GM18870 (cell line): ENCODE measurements around the gene DOK4.
A peak's percentile ranks its signal among the peaks of the same experiment; 100 is the strongest.

Source experiments
- ATAC-seq: cut with Tn5 transposase; IDR thresholded peaks from one replicate; pipeline ENCODE4 v1.9.1; 2021; ENCODE audit warnings: moderate library complexity; ENCODE audit not compliant: unreplicated experiment

Gene DOK4

GRCh38 chr16:57478396-57479204 is 7.7 kb downstream of the DOK4 start:
- ATAC-seq = no peak

DNA sequence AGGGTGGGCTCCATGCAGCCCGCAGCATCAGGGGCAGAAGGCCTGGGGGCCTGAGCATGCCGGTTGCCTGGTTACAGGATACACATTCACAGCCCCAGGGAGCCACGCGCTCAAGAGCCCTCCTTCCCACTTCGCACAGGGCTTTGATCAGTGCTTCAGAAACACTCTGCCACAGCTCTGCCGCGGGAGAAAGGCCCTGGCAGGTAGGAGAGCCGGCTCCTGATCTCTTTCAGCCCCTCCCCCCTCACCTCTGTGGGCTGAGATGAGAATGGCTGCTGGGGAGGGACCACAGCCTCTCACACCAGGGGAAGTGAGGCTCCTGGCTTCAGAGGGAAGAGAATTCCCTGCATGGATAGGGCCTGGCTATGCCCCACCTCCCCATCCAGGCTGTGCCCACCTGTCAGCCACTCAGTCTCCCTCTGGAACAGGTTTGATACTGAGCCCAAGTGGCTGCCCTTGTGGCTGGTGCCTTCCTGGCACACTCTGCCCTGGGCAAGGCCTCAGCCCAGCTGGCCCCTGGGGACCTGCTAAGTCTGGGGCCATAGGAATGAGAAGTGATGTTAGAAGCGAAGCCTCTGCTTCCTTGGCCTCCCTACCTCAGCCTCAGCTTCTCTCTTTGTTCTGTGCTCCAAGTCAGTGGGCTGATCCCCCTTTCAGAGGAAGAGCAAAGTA is 8.6 kb downstream of the DOK4 start:
- no peak for ATAC-seq

- no peak for ATAC-seq
Measured at GRCh38 chr16:57476546-57477410, 9.5 kb downstream of the DOK4 start.

DNA sequence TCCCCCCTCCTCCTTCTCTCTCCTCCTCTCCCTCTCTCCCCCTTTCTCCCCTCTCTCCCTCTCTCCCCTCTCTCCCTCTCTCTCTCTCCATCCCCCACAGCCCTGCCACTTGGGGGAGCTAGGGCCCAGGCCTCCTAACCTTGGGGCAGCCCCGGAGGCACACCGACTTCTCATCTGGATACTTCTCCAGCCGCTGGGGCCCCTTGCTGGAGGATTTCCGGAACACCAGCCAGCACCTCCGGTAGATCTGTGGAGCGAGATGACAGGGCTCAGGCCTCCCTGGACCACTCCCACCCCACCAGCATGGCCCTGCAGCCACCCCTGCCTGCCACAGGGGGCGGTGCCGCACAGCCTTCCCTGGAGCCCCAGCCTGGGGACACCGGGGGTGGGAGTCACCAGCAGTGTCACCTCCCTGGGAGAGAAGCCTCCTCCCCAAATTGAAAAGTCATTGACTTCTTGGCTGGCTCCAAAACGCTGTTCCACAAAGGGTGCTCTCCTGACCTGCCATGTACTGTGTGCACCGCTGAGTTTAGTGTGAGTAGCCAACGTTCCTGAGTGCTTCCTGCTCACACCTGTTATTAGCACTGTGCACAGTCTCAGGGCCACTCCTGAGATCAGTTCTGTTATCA is 10.5 kb downstream of the DOK4 start:
- peak; percentile 73 for ATAC-seq

DNA sequence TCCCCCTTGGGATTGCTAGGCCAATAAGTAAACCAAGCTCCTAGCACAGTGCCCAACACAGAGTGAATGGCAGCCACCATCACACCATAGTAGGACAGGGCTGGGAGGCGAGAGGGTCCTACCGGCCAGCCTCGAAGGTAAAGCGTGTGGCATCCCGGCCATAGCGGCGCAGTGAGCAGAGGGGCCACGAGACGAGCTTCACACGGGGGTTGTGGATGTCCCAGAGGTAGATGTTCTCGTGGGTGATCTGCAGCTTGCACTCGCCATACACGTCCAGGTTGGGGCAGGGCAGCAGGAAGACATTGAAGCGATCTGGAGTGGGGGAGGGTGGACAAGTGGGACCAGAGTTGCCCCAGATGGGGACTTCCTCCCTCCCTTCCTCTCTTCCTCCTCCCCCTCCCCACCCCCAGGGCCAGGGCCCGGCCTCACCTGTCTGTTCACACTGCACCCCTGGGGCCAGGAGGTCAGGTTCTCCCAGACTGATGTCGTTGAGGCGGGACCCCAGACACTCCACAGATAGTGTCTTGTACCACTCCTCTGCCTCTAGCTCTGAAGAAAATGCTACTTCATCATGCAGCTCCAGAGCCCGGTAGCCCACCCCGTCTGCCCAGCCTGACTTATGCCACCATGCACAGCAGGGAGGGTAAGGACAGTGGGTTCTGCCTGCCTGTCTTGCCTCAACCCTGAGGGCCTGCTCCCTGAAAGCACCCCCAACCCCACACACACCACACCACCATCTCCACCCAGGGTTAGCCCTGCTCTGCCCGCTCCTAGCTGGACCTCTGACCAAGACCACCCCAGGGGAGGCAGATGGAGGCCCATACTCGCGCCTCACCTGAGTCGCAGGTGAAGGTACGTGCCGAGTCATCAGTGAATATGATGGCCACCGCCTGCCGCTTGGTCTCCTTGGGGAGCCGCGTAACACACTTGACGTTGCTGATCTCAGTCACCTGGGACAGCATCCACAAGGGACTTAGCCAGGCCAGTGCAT is 11.3 kb downstream of the DOK4 start:
- ATAC-seq = no peak

- ATAC-seq = no peak
Measured at GRCh38 chr16:57473906-57474305, 12.4 kb downstream of the DOK4 start.

DNA sequence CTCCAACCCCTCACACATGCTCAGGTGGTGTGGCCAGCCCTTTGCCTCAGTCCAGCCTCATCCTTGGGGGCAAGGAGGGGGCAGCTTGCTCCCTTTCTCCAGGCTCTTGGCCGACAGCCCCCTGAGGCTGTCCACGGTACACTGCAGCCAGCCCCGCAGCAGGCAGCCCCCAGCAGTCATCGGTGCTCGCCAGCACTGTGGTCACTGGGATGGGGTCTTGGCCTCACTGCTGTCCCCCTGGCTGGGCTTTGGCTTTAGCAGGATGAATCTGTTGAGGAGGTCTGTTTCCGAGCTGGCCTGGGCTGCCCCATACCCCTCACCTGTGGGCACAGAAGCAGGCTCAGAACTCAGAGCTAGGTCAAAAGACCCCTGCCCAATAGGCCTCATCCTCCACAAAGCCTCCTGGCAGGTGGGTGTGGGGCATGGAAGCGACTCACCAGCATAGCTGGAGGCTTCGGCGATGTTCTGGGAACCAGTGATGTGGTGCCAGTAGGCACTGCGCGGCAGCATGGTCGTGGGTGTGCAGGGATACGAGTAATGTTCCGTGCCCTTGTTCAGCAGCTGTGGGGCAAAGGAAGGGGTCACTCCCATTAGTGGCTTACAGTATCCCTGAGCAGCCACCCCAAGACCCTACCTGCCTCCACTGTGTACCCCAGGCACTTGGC is 13.0 kb downstream of the DOK4 start:
- no peak for ATAC-seq

- ATAC-seq = no peak
Measured at GRCh38 chr16:57472665-57473060, 13.6 kb downstream of the DOK4 start.

GRCh38 chr16:57471852-57472664 is 14.2 kb downstream of the DOK4 start:
- no peak for ATAC-seq

DNA sequence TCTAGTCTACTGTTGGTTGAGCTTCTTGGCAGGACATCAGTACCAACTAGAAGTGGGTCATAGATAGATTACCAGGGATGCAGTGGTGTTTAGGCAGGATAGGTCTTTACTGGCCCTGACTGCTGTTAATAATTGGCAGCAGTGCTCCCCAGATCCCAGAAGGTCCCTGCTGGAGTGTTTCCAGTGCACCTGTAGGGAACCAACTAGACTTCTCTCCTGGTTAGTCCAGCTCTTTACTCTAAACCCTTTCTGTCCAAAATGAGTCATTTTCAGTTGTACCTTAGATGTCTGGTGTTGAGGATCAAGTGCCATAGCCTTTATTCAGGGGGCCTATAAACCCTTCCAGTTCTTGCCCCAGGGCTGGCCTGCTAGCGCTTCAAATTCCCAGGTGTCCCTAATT is 15.1 kb downstream of the DOK4 start:
- no peak for ATAC-seq

GRCh38 chr16:57470711-57471110 is 15.6 kb downstream of the DOK4 start:
- no peak for ATAC-seq

DNA sequence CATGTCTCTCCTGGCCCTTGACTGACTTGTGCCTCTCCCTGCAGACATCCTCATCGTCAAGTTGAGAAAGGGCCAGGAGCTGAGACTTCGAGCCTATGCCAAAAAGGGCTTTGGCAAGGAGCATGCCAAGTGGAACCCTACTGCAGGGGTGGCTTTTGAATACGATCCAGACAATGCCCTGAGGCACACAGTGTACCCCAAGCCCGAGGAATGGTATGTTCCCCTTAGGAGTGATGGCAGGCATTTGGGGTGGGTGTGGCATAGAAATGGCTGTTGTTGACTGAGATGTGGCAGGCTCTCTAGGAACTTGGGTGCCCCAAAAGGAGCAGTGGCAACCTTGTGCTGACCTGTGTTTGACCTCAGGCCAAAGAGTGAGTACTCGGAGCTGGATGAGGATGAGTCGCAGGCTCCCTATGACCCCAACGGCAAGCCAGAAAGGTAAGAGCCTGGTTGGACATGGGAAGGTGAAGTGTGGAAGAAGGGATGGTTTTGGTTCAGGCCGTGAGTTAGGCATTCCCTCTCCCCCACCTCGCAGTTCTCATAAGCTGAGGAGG is 16.3 kb downstream of the DOK4 start:
- no peak for ATAC-seq

DNA sequence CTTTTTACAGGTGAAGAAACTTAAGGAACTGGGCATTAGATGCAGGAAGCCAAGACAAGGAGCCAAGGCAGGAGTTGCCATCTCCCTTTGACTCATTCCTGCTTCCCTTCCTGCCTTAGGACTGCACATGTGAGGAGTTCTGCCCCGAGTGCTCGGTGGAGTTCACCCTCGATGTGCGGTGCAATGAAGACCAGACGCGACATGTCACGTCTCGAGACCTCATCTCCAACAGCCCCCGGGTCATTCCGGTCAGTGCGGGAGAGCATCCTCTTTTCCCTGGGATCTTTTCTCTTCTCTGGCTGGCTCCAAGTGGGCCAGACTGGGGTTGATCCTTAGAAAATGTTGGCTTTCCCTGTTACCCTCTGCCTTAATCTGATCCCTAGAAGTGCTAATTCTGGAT is 17.2 kb downstream of the DOK4 start:
- no peak for ATAC-seq

DNA sequence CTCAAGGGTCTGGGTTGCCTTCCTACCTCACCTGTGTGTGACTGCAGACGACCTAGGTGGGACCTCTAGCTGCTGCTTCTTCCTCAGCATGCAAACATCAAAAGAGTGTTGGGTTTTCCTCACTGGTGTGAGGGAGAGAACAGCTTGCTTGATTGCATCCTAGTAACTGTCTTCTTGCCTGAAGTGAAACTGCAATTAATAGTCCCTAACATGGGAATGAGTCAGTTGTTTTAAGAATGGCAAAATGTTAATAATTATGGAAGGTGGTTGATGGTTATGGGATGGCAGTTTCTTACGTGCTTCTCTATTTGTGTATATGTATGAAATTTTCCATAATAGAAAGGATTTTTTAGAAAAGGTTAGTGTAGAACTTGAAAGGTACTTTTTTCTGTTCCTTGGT is 17.9 kb downstream of the DOK4 start:
- ATAC-seq = no peak

DNA sequence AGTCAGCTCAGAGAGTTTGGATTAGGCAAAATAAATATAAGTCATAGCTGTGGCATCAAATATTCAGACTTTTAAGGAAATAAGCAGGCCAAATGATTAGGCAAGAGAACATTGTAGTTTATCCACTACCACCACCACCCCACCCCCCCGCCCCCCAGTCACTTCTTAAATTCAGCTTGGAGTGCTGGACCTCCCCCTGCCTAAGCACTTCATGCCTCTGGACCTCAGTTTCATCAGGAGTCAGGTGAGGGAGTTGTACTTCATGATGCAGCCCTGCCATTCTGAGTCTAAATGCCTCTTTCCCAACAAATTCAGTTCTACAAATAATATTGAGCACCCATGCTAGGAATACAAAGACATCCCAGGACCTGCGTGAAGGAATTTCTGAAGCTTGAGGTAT is 21.8 kb downstream of the DOK4 start:
- ATAC-seq = no peak

GRCh38 chr16:57462978-57463362 is 23.3 kb downstream of the DOK4 start:
- no peak for ATAC-seq

DNA sequence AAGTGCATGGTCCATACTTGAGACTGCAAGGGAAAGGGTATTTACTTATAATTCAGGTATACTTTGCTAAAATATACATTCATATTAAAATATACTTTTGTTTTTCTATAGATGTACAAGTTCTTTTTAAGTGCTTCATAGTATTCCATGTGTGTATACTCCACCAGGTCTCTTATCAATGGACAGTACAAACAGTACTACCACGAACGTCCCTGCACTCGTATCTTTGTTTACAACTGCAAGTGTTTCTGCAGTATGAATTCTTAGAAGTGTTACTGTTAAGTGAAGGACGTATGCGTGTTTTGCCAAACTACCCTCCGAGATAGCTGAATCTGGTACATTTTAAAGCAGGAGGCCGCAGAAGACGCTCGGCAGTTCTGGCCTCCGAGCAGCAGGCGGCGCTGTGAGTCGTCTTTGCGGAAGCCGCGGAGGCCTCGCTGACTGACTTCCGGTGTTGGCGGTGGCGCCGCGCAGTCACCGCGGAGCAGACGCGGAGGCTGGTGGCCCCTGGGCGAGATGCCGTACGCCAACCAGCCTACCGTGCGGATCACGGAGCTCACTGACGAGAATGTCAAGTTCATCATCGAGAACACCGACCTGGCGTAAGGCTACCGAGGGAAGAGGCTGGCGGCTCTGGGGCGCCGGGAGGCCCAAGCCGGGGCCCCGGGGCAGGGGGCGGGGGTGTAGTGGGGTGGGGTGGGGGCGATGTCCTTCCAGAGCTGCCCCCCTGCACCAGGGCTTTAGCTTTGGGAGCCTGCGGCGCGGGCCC is 23.9 kb downstream of the DOK4 start, which contains the start of gene POLR2C:
Gene POLR2C, plus strand, starts transcription at position 471 of the 769 bp plus-strand sequence. Its CDS starts 46 bp downstream, at position 517.
- ATAC-seq = no peak
